GM21390 (cell line): Measurements from ENCODE around the gene IVNS1ABP.
"Not testable (repeated sequence)": the region's sequence is repeated elsewhere in the genome, so short reads cannot be mapped to it uniquely, and the experiment has no call there.

ENCODE experiments used
- ATAC-seq: cut with Tn5 transposase; IDR thresholded peaks from one replicate; pipeline ENCODE4 v1.9.1; 2021; ENCODE audit not compliant: unreplicated experiment

IVNS1ABP gene

GRCh38 chr1:185257950-185258208 is 59.2 kb downstream of the IVNS1ABP start:
- ATAC-seq: no peak

DNA sequence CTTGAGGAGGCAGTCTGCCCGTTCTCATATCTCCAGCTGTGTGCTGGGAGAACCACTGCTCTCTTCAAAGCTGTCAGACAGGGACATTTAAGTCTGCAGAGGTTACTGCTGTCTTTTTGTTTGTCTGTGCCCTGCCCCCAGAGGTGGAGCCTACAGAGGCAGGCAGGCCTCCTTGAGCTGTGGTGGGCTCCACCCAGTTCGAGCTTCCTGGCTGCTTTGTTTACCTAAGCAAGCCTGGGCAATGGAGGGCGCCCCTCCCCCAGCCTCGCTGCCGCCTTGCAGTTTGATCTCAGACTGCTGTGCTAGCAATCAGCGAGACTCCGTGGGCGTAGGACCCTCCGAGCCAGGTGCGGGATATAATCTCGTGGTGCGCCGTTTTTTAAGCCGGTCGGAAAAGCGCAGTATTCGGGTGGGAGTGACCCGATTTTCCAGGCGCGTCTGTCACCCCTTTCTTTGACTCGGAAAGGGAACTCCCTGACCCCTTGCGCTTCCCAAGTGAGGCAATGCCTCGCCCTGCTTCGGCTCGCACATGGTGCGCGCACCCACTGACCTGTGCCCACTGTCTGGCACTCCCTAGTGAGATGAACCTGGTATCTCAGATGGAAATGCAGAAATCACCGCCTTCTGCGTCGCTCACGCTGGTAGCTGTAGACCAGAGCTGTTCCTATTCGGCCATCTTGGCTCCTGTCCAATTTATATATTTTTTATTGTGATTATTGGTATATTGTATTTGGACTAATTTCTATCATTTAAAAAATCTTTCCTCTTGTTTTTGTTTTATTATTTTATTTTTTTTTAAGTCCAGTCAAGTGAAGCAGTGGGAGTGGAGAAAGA is 59.7 kb downstream of the IVNS1ABP start:
- ATAC-seq: not testable (repeated sequence)

- not testable (repeated sequence) for ATAC-seq
Measured at GRCh38 chr1:185255595-185255994, 61.4 kb downstream of the IVNS1ABP start.

GRCh38 chr1:185252404-185252803 is 64.6 kb downstream of the IVNS1ABP start:
- not testable (repeated sequence) for ATAC-seq

- ATAC-seq: not testable (repeated sequence)
Measured at GRCh38 chr1:185251928-185252327, 65.1 kb downstream of the IVNS1ABP start.

DNA sequence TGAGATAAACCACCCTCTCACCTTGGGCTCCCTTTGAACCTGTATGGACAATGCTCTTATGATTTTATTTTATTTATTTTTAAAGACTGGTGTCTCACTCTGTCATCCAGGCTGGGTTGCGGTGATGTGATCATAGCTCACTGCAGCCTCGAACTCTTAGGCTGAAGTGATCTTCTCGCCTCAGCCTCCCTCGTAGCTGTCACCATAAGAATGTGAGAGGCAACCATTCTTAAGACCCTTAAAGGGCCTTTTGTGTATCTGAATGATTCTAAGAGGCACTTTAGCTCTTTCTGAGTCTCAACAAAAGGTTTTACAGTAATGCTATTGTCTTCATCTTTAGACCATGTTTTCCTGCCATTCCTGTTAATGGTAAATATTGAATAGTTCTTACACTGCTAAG is 67.0 kb downstream of the IVNS1ABP start:
- no peak for ATAC-seq

- ATAC-seq: no peak
Measured at GRCh38 chr1:185249563-185249962, 67.5 kb downstream of the IVNS1ABP start.
